ENCODE measurements around the gene TRAF1. TPM values are rescaled to one million over a fixed set of nuclear protein-coding genes. Genes with fewer than 3 reads are reported as not detected.

TRAF1 gene
- total and polyA plus RNA-seq, 2 donors (not counting 1 experiment from before 2014, with no cell fraction given): 12.2 to 19.5 TPM

- Mint-ChIP-seq H3K4me1 (no peaks in the 10 kb centered on the region), H3K4me3 (no peak overlapping the region), H3K27ac (no peak overlapping the region), H3K9me3 (ENCODE audit: insufficient read depth) (no peaks in the 10 kb centered on the region), H3K27me3 (no peaks in the 10 kb centered on the region)
- H3K4me2 ChIP-seq (replicated peaks; ENCODE audit: low read depth, low read length, poor library complexity, severe bottlenecking): no peak overlapping the region
- DNase-seq (no peak), ATAC-seq (ENCODE audit: low read depth) (no peak)
- no peak overlapping the region for H3K4me3 ChIP-seq (ENCODE audit: control extremely low read depth in 1 of 5, extremely low read depth in 1 of 5, insufficient read depth in 1 of 5, low read depth in 2 of 5, low read length in 4 of 5)
- no peaks in the 10 kb centered on the region for H3K4me1 ChIP-seq (ENCODE audit: control insufficient read depth in 2 of 2, insufficient read depth in 2 of 2, low read length in 2 of 2)
- no peaks in the 10 kb centered on the region for H3K27me3 ChIP-seq (replicated peaks in 1 of 4; ENCODE audit: control extremely low read depth in 1 of 4, control insufficient read depth in 3 of 4, insufficient read depth in 4 of 4, low read length in 3 of 4)
- H3K27ac ChIP-seq (ENCODE audit: low read length in 2 of 2): no peak overlapping the region
- POLR2A ChIA-PET: no interaction called here
- no peaks in the 10 kb centered on the region for H3K9me3 ChIP-seq (ENCODE audit: control extremely low read depth in 1 of 3, control insufficient read depth in 2 of 3, insufficient read depth in 1 of 3, low read length in 2 of 3)
- CTCF ChIA-PET: interaction anchor here (0.9 to 1.3 kb wide), 2 partner anchors 15 to 30 kb away, joined by 3 read pairs; no protein-coding TSS in a partner anchor
- WGBS (ENCODE audit: insufficient coverage): 100% methylated on average over 4 of the region's 9 CpGs
- TF ChIP-seq CTCF (IDR thresholded peaks at IDR 0.05) (no peak), EZH2 (IDR thresholded peaks at IDR 0.05; ENCODE audit: borderline replicate concordance, insufficient read depth, low read depth, low read length, poor library complexity, severe bottlenecking) (no peak)
- H4K20me1 ChIP-seq (ENCODE audit: control insufficient read depth, insufficient read depth, low read length, poor library complexity, severe bottlenecking): no peaks in the 10 kb centered on the region
- H3K36me3 ChIP-seq (replicated peaks in 1 of 2; ENCODE audit: control extremely low read depth in 1 of 2, control insufficient read depth in 1 of 2, extremely low read depth in 1 of 2, insufficient read depth in 2 of 2, low read length in 1 of 2): no peaks in the 10 kb centered on the region
- no peaks in the 10 kb centered on the region for H3K79me2 ChIP-seq (ENCODE audit: control insufficient read depth, insufficient read depth, low read length)
- no peak overlapping the region for H2AFZ ChIP-seq (ENCODE audit: insufficient read depth, low read depth, low read length, poor library complexity, severe bottlenecking)
- intact Hi-C loops (cut with micrococcal nuclease): no loop called here
- H3K9ac ChIP-seq (ENCODE audit: low read length): no peak overlapping the region
Observed at GRCh38 chr9:120951960-120952618, 25.5 kb upstream of the TRAF1 start.

Measured in B cell (primary cell).